ENCODE results near the gene C15orf62.

Gene C15orf62

GRCh38 chr15:40815042-40815698, 45.4 kb downstream of the C15orf62 start:
- DNase-seq (ENCODE audit: low read depth, low spot score) = no peak

GRCh38 chr15:40819048-40819447, 49.3 kb downstream of the C15orf62 start:
- DNase-seq (ENCODE audit: low read depth, low spot score) = no peak

GRCh38 chr15:40821195-40821594, 51.4 kb downstream of the C15orf62 start:
- no peak for DNase-seq (ENCODE audit: low read depth, low spot score)

Data from smooth muscle cell of the brain vasculature (primary cell).